Measurements from ENCODE around the gene FN1. TPM values are rescaled to one million over a fixed set of nuclear protein-coding genes. Genes with fewer than 3 reads are reported as not detected.

Gene FN1
- total RNA-seq, 1 experiment from 2014 or later: 133 TPM

- Mint-ChIP-seq H3K27me3 (ENCODE audit: unreplicated experiment) (no peaks in the 10 kb centered on the region), H3K4me3 (ENCODE audit: low read depth, unreplicated experiment) (no peak overlapping the region), H3K9me3 (ENCODE audit: low read depth, unreplicated experiment) (no peaks in the 10 kb centered on the region), H3K36me3 (ENCODE audit: insufficient read depth, unreplicated experiment) (peaks cover 6% of the 10 kb centered on the region), H3K27ac (ENCODE audit: unreplicated experiment) (no peak overlapping the region), H3K4me1 (ENCODE audit: low read depth, unreplicated experiment) (no peaks in the 10 kb centered on the region)
- no peak for DNase-seq
- BruUV-seq (replicated peaks): no TSS peak
- no peak for TF ChIP-seq CTCF (IDR thresholded peaks at IDR 0.05; ENCODE audit: unreplicated experiment)
- CTCF ChIA-PET: no interaction called here
- intact Hi-C loops (cut with micrococcal nuclease; ENCODE audit: unreplicated experiment): no loop called here
Measured at GRCh38 chr2:215376103-215376780, 59.6 kb downstream of the FN1 start.

- TF ChIP-seq CTCF (IDR thresholded peaks at IDR 0.05; ENCODE audit: unreplicated experiment): no peak
- DNase-seq: no peak
- no peaks in the 10 kb centered on the region for H3K9me3 Mint-ChIP-seq (ENCODE audit: low read depth, unreplicated experiment)
- H3K4me1 Mint-ChIP-seq (ENCODE audit: low read depth, unreplicated experiment): no peaks in the 10 kb centered on the region
- H3K27me3 Mint-ChIP-seq (ENCODE audit: unreplicated experiment): no peaks in the 10 kb centered on the region
- H3K36me3 Mint-ChIP-seq (ENCODE audit: insufficient read depth, unreplicated experiment): peaks cover 6% of the 10 kb centered on the region
- no TSS peak for BruUV-seq (replicated peaks)
- intact Hi-C loops (cut with micrococcal nuclease; ENCODE audit: unreplicated experiment): no loop called here
- CTCF ChIA-PET: no interaction called here
- no peak overlapping the region for H3K4me3 Mint-ChIP-seq (ENCODE audit: low read depth, unreplicated experiment)
- H3K27ac Mint-ChIP-seq (ENCODE audit: unreplicated experiment): no peak overlapping the region
Measured at GRCh38 chr2:215375467-215375830, 60.4 kb downstream of the FN1 start.

- H3K27me3 Mint-ChIP-seq (ENCODE audit: unreplicated experiment): no peaks in the 10 kb centered on the region
- CTCF ChIA-PET: no interaction called here
- no peak overlapping the region for H3K27ac Mint-ChIP-seq (ENCODE audit: unreplicated experiment)
- intact Hi-C loops (cut with micrococcal nuclease; ENCODE audit: unreplicated experiment): no loop called here
- H3K9me3 Mint-ChIP-seq (ENCODE audit: low read depth, unreplicated experiment): no peaks in the 10 kb centered on the region
- no peak for DNase-seq
- H3K36me3 Mint-ChIP-seq (ENCODE audit: insufficient read depth, unreplicated experiment): peaks cover 10% of the 10 kb centered on the region
- no peak for TF ChIP-seq CTCF (IDR thresholded peaks at IDR 0.05; ENCODE audit: unreplicated experiment)
- no peak overlapping the region for H3K4me3 Mint-ChIP-seq (ENCODE audit: low read depth, unreplicated experiment)
- no TSS peak for BruUV-seq (replicated peaks)
- H3K4me1 Mint-ChIP-seq (ENCODE audit: low read depth, unreplicated experiment): no peaks in the 10 kb centered on the region
Measured at GRCh38 chr2:215374642-215375466, 61.0 kb downstream of the FN1 start.

GRCh38 chr2:215374002-215374401, 61.9 kb downstream of the FN1 start:
- H3K27me3 Mint-ChIP-seq (ENCODE audit: unreplicated experiment): no peaks in the 10 kb centered on the region
- CTCF ChIA-PET: no interaction called here
- H3K4me3 Mint-ChIP-seq (ENCODE audit: low read depth, unreplicated experiment): no peak overlapping the region
- H3K36me3 Mint-ChIP-seq (ENCODE audit: insufficient read depth, unreplicated experiment): peaks cover 10% of the 10 kb centered on the region
- H3K4me1 Mint-ChIP-seq (ENCODE audit: low read depth, unreplicated experiment): no peaks in the 10 kb centered on the region
- no peaks in the 10 kb centered on the region for H3K9me3 Mint-ChIP-seq (ENCODE audit: low read depth, unreplicated experiment)
- no peak for DNase-seq
- no peak overlapping the region for H3K27ac Mint-ChIP-seq (ENCODE audit: unreplicated experiment)
- BruUV-seq (replicated peaks): no TSS peak
- no peak for TF ChIP-seq CTCF (IDR thresholded peaks at IDR 0.05; ENCODE audit: unreplicated experiment)
- intact Hi-C loops (cut with micrococcal nuclease; ENCODE audit: unreplicated experiment): no loop called here
